ENCODE data around the gene DUSP15.
"Not testable (repeated sequence)": the region's sequence is repeated elsewhere in the genome, so short reads cannot be mapped to it uniquely, and the experiment has no call there.

Gene DUSP15

DNA sequence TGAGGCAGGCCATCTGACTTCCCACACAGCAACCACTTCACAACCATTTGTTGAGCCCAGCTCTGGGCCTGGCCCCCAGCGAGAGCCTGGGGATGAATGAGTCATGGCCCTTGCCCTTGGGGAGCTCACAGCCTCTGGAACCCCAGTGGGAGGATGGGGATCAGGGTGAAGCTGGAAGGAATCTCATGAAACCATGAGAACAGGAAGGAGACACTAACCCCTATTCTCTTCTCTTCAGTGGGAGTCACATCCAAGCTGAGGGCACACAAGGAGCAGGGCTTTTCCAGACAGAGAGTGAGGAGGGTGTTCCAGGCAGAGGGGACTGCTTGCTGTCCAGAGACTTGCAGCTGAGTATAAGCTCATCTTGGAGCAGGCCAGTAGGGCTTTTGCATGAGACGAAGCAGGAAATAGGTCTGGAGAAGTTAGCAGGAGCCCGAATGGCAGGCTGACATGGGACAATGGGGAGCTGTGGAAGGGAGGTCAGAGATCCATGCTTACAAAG lies 32.4 kb downstream of the DUSP15 start:
- DNase-seq, result no peak

DNA sequence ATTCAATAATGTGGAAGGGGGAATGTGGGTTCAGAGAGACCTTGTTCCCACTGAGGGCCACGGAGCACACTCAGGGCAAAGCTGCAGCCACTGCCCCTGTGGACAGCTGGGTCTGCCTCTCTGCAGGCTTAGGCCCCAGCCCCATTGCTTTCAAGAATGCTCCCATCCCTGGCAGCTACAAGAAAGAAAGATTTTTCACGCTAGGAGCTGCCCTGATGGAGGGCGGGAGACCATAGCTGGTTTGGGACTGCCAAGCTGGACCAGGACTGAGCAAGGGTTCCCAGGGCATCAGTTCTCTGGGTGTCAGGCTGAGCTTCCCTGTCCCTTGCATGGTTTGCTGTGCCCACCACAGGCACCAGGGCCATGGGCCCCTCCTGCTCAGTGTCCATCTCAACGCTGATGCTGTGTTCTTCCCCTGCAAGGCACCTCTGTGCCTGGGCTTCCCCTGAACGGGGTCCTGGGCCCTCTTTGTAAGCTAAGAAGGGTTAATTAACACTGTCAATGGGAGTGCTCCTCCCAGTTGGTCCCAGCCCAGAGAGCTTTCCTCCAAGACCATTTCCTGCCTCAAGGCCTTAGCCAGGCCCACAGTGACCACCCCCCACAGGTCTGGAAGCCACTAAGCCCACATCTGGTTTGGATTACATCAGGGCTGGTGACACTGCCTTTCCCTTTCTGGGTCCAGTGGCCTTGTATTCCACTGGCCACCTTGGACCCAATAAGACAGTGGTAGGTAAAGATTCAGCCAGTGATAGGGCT lies 33.3 kb downstream of the DUSP15 start:
- no peak for DNase-seq

DNA sequence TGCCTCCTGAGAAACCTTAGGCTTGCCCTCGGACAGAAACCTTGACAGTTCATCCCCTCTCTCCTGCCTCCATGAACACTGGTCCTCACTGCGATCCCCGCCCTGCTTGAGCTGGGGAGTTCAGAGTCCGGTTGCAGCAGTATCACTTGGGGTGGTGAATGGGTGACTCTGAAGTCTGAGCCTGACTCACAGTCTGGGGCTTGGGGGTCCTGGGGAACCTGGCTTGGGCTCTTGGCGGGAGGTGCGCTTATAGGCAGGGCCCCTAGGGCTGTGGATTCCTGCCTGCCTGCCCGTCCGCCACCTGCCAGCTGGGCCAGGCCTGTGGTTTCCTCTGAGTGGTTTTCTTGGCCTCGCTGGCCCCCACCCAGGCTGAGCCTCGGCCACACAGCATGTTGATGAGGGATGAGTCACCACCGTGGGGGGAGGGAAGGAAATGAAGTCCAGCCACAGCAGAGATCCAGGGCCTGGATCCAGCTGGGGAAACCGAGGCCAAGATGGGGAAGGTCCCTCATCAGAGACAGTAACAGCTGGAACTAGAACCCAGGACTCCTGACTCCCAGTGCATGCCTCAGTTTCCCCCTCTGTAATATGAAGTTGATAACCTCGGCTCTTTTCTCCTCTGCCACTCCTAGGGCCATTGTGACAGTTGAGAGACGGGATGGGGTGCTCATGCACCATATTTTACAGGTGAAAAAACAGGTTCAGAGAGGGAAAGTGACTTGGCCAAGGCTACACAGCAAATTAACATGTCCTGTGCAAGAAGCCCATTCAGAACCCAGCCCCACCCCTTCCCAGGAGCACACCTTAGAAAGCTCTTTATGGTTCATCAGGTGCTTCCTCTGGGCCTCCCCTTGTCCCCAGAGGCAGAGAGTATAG lies 34.1 kb downstream of the DUSP15 start:
- DNase-seq, result peak; percentile 24

DNA sequence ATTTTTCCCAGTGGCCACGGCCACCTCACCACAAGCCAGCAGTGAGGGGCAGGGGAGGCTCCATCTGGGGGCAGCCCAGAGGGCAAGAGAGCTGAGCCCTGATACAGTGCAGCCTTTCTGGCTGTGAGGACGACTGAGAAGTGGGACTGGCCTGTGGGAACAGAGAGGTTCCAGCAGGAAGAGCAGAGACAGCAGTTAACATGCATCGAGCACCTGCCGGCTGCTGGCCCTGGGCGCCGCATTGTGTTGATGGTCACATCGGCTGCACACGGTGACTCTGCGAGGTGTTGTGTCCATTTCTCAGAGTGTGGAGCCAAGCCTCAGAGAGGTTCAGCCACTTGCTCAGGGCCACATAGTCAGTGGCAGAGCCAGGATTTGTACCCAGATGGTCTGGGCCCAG lies 34.8 kb downstream of the DUSP15 start:
- no peak for DNase-seq

DNA sequence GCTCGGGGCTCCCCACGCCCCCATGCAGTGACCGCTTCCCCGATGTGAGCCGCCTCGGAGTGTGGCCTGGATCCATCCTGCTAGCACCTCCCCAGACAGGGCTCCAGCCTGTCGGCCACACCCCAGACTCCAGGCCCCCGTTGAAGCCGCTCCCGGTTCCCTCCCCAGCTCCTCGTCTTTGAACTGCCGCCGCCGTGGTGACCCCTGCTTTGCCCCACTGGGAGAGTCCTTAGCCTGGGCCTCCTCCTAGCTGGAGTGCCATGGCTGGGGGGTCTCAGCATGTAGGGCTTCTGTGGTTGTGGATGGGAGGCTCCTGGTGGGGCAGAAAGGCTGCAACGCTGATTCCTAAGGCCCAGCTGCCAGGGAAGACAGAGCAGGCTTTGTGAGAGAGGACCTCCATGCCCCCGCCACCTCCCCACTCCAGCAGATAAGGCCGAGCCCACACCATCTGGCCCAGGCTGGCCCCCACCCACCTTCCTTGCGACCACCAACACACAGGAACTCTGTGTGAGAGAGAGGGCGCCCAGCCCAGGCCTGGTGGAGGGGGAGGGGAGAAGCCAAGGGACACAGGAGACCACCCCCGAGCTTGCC lies 36.3 kb downstream of the DUSP15 start:
- DNase-seq, result no peak

DNA sequence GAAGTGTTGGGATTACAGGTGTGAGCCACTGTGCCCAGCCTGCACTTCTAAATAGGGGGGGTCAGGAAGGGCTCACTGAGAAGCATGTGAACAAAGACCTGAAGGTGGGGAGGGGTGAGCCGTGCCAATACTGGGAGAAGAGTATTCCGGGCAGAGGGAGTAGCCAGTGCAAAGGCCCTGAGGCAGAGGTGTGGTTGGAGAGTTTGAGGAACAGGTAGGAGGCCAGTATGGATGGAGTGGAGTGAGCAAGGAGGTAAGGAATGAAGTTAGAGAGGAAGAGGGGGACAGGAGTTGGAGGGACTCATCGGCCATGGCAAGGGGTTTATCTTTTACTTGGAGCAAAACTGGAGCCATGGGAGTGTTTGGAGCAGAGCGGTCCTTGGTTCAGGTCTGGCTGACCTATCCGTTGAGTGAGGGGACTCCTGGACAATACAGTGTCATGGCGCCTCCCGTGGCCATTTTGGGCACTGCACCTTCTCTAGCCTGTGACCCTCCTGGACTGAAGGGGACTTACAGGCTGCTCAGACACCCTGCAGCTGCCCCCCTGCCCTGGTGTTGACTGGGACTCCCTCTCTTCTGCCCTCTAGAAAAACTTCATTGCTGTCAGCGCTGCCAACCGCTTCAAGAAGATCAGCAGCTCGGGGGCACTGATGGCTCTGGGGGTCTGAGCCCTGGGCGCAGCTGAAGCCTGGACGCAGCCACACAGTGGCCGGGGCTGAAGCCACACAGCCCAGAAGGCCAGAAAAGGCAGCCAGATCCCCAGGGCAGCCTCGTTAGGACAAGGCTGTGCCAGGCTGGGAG lies 37.0 kb downstream of the DUSP15 start:
- DNase-seq, result no peak

DNA sequence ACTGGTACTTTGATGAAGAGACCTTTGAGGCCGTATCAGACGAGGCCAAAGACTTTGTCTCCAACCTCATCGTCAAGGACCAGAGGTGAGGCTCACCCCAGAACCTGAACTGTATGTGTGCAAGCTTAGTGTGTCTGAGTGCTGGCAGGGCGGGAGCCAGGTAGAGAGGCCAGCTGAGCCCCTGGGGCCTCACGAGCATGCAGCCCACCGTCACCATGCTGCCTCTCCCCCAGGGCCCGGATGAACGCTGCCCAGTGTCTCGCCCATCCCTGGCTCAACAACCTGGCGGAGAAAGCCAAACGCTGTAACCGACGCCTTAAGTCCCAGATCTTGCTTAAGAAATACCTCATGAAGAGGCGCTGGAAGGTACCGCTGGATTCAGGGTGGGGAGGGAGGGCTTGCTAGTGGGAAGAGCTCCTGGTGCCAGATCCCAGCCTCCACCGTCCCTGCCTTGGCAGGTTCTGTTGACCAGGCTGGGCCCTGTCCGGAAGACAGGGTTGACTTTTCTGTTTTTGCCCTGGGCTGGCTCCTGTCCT lies 38.5 kb downstream of the DUSP15 start:
- no peak for DNase-seq

DNA sequence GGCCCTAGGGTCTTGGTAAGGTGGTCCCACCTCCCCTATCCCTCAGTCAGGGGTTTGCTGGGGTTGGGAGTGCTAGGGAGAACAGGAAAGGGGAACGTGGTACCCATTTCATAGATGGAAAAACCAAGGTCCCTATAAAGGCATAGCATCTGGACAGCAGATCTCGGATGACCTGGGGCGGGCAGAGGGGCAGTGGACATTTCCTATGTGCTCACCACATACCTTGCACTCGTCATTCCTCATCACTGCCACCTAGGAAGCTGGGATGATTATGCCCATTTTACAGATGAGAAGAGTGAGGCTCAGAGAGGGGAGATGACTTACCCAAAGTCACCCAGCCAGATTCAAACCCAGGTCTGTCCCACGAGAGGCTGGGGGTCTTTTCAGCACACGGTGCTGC lies 39.1 kb downstream of the DUSP15 start:
- DNase-seq, result no peak

DNA sequence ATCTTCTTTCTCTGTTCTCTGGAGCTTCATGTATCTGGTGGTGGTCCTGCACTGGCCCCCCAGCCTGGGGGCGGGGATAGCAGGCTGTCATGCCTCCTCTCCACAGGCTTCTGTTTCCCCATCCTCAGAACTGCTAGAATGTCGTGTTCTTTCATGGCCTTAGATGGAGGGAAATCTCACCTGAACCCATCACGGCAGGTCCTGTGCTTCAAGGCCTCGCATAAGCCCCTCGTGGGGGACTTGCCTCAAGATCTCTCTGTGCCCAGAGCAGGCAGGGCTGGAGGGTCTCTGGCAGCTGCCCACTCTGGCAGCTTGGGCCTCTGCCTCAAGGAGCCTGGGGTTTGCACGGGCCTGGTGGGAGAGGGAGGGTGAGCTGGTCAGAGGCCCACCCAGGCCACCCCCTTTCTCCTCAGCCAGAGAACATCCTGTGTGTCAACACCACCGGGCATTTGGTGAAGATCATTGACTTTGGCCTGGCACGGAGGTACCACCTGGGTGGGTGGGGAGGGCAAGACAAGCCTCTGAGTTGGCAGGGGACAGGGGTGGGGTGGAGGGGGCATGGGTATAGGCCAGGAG lies 39.8 kb downstream of the DUSP15 start:
- no peak for DNase-seq

DNA sequence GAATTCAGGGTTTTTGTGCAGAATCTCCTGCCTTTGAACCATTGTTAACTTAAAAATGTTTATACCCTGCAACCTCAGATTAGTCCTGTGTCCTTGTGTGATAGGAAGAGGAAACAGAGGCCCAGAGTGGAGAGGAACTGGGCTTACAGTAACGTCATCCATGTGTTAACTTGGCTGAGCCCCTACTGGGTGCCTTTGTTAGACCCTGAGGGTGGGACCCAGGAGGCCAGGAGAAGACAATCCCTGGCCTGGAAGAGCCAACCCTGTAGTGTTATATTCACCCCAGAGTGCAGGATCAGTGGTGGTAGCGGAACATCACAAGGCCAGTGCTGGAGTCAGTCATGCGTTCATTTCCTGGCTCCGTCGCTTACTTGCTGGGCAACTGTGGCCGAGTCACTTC lies 40.6 kb downstream of the DUSP15 start:
- no peak for DNase-seq

DNA sequence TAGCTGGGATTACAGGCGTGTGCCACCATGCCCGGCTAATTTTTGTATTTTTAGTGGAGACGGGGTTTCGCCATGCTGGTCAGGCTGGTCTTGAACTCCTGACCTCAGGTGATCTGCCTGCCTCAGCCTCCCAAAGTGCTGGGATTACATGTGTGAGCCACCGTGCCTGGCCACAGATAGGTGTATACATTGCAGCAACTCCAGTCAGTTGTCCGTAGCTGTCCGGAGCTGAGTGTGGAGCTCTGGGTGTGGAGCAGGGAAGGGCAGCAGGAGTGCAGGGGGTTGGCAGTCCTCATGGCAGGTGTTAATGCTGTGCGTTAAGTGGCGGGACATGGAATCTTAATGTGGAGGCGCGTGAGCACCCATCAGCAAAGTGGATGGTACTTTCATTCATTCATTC lies 42.3 kb downstream of the DUSP15 start:
- DNase-seq, result not testable (repeated sequence)

DNA sequence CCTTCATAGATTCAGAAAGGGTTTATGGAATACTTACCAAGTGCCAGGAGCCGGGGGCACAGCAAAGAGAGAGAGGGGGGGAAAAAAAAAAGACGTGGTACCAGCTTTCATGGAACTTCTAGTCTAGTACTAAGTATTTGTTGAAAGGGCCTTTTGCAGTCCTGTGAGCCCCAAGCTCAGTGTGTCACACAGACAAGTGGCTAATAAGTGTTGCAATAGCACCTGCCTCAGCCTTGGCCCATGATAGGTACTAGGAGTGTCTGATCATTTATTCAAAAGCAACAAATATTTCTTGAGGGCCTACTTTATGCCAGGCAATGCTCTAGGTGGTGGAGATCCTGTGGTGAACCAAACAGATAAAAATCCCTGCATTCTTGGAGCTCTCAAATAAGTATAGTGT lies 43.3 kb downstream of the DUSP15 start:
- no peak for DNase-seq

DNA sequence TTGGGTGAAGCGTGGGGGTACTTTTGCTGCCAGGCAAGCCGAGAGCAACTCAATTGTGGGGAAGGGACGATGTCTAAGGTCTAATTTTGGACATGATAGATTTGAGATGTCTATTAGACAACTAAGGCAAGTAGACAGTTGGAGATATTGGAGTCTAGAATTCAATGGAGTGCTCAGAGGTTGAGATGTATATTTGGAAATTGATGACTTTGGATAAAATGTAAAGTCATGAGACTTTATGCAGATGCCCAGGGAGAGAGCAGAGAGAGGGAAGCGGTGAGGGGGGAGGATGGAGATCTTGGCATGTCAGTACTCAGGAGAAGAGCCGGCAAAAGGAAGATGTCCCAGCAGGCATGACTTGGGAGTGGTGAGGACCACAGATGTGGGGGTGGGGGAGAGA lies 44.3 kb downstream of the DUSP15 start:
- DNase-seq, result no peak

DNA sequence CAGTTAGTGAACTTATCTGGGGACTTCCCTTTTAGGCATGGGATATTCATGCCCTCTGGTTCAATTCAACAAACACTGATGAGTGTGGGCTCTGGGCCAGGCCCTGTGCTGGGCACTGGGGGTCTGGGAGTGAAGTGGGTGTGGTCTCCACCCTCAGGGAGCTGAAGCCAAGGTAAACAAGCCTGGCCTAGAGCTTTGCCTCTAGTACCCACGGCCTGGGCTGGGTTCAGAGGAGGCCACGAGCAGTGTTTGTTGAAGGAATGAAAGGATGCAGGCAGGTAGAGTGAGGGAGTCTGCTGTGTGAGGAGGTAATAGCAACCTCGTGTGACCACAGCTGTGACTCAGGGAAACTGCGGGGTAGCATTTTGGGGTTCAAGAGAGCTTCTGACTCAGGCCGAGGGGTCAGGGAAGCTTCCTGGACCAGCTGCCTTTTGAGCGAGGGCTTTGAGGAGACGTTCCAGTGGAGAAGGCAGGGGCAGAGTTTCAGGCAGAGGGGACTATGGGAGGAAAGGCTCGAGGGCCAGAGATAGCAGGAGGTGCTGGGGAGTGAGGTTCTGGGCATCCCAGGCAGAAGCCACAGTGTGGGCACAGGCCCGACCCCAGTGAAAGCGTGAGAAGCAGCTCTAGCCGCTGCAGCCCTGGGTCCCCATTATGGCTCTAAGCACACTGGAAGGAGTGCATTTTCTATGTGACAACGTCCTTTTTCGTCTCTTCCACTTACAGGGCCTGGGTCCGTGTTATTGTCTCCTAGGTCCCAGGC lies 45.6 kb downstream of the DUSP15 start:
- no peak for DNase-seq

DNA sequence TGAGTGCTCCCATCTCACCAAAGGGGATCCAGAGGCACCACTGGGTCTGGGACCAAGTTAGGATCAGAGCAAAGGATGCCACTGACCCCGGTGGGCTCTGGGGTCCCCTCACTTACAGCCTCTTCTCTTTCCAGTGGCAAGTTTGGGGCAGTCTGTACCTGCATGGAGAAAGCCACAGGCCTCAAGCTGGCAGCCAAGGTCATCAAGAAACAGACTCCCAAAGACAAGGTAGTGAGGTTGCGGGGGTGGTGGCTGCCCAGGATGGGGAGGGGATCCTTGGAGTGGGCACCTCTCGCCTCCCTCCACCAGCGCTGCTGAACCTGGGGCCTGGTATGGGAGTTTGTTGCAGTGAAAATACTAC lies 46.2 kb downstream of the DUSP15 start:
- DNase-seq, result no peak

DNA sequence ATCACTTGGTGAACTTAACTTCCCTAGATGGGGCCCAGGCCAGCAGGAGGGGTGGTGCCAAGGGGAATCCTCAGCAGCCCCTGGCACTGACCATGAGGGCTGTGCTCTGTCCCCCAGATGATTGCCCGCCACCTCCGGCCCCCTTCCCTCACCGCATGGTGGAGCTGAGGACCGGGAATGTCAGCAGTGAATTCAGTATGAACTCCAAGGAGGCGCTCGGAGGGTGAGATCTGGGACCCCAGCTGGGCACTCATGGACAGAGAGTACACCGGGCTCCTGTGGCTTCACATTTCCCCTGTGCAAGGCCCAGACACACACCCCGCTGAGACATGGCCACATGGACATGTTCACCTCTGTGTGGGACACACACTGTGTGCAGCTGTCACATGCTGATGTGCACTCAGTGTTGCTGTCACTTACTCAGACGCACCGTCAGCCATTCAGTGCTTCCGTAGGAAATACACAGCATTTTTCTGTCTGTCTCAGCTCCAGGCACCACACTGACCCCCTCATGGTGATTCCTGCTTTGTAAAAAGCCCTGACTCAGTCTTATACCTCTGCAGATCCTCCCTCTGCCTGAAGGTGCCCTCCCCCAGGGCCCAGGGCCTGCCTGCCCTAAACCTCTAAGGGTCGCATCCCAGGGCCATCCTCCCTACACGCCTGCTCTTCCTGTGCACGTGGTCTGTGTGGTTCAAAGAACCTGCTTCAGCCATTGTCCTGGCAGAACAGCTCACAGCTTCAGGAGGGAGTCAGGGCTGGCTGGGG lies 46.8 kb downstream of the DUSP15 start:
- DNase-seq, result no peak

DNA sequence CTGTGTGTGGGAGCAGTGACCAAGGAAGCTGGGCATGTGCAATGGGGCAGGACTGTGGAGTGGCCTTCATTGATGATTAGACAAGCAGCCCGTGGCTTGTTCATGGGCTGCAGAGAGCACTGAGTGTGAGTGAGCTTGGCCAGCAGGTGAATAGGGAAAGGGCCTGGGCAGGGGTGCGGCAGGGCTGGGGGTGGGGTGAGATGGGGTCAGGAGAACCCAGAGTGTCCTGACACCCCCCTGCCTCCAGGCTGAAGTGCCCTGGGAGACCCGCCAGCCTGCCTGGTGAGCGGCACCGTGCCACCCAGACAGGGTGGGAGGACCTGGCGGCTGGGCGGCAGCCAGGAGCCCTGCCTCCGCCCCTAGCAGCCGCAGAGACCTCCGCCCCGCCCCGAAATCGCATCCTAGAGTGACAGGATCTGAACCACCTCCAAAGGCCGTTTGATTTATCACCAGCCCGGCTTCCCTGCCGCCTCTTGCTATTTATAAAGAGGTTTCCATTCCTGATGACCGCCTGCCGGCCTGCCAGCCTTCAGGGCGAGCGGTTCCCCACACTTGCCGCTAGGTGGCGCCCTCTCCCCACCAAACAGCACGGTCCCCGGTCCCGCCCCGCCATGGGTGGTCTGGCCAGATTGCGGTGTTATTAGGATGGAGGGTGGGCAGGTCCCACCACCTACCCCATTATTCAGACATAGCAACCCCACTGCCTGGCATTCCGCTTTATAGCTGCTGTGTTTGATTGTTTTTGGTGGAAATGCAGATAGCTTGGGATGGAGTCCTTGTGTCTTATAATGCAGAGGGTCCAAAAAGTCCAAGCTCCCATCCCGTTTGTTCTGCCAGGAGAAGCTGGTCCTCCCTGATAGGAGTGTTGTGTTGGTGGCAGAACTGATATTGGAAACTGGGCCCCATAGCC lies 47.7 kb downstream of the DUSP15 start:
- peak; percentile 71 for DNase-seq

DNA sequence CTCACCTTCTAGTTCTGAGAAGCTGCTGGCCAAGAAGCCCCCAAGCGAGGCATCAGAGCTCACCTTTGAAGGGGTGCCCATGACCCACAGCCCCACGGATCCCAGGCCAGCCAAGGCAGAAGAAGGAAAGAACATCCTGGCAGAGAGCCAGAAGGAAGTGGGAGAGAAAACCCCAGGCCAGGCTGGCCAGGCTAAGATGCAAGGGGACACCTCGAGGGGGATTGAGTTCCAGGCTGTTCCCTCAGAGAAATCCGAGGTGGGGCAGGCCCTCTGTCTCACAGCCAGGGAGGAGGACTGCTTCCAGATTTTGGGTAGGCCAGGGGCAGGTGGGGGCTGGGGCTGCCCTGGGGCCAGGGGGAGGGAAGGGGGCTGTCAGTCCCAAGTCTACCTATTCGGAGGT lies 48.9 kb downstream of the DUSP15 start:
- DNase-seq, result no peak

DNA sequence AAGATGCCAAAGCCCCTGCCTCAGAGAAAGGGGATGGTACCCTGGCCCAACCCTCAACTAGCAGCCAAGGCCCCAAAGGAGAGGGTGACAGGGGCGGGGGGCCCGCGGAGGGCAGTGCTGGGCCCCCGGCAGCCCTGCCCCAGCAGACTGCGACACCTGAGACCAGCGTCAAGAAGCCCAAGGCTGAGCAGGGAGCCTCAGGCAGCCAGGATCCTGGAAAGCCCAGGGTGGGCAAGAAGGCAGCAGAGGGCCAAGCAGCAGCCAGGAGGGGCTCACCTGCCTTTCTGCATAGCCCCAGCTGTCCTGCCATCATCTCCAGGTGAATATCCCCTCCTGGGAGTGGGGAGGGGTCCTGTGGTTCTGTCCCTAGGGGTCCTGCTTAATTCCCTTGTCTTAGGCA lies 50.1 kb downstream of the DUSP15 start:
- no peak for DNase-seq
